22Rv1 (cell line): Measurements from ENCODE around the gene PRKCE.

ENCODE experiments used
- ZFX ChIP-seq: fragments of 450-650 bp; IDR thresholded peaks from 2 replicates; pipeline ENCODE4 v1.6.1; 2017; ENCODE audit warnings: antibody characterized with exemption, borderline replicate concordance
- TF ChIP-seq, protein P1 (sequence below): fragments of 450-650 bp; IDR thresholded peaks from 2 replicates; pipeline ENCODE4 v1.5.1; 2017; ENCODE audit warnings: mild to moderate bottlenecking

DNA sequence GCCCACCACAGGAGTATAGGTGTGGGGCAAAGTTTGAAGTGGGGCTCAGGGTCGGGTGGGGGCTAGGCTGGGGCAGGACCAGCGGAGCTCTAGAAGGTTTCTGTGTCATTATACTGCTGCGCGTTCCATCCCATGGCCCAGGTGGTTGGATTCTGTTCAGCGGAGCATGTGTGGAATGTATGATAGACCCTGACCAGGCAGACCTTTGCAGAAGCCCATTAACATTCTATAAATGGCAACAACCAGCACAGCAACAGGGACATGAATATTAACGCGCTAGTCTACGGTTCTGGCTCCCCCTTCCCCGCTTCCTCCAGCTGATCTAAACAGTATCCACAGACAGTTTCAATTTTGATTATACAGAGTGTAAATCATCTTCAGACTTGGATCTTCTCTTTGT, 4.1 kb upstream of the PRKCE start:
- TF ChIP-seq, protein P1, sequence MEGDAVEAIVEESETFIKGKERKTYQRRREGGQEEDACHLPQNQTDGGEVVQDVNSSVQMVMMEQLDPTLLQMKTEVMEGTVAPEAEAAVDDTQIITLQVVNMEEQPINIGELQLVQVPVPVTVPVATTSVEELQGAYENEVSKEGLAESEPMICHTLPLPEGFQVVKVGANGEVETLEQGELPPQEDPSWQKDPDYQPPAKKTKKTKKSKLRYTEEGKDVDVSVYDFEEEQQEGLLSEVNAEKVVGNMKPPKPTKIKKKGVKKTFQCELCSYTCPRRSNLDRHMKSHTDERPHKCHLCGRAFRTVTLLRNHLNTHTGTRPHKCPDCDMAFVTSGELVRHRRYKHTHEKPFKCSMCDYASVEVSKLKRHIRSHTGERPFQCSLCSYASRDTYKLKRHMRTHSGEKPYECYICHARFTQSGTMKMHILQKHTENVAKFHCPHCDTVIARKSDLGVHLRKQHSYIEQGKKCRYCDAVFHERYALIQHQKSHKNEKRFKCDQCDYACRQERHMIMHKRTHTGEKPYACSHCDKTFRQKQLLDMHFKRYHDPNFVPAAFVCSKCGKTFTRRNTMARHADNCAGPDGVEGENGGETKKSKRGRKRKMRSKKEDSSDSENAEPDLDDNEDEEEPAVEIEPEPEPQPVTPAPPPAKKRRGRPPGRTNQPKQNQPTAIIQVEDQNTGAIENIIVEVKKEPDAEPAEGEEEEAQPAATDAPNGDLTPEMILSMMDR = no peak
- TF ChIP-seq ZFX = no peak
